ENCODE measurements around the gene MCTP1. TPM values are rescaled to one million over a fixed set of nuclear protein-coding genes. Genes with fewer than 3 reads are reported as not detected.

MCTP1 gene
- total RNA-seq, 1 experiment from 2014 or later, result 48.2 TPM

DNA sequence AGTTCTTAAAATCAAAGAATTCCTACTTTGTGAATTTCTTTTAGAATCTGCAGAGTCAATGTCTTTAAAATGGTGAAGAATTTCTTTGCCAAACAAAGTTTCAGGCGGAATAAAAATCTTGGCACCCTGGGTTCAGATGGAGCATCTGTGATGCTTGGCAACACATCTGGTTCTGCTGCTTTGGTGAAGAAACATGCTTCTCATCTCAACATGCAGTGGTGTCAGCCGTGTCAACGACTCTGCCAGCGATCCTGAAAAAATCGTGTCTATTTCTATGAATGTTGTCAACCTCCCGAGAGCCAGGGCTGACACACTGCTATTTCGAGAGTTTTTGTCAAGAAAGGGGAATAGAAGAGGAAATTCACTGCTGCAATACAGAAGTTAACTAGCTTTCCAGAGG is 514.9 kb downstream of the MCTP1 start:
- no peak for DNase-seq (ENCODE audit: low read depth, low spot score)
- in situ Hi-C loops (cut with HindIII; ENCODE audit: low pct_unique_long_range_greater_than_20kb, low sequenced_read_pairs), result no loop called here

DNA sequence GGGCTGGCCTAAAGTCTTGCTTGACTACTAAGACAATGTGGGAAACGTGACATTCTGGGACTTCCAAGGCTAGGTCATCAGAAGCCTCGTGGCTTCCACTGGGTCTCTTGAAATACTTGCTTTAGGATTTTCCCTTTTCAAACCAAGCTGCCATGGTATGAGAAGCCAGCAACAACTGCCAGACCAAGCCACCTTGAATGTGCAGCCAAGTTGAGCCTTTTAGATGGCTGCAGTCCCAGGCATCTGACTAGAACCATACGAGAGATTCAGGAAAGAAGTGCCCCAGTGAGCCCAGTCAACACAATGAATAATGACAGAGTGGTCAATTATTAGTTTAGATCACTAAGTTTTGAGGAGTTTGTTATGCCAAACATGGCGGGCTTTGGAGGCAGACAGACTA is 523.1 kb downstream of the MCTP1 start:
- DNase-seq (ENCODE audit: low read depth, low spot score), result no peak
- in situ Hi-C loops (cut with HindIII; ENCODE audit: low pct_unique_long_range_greater_than_20kb, low sequenced_read_pairs), result no loop called here

DNA sequence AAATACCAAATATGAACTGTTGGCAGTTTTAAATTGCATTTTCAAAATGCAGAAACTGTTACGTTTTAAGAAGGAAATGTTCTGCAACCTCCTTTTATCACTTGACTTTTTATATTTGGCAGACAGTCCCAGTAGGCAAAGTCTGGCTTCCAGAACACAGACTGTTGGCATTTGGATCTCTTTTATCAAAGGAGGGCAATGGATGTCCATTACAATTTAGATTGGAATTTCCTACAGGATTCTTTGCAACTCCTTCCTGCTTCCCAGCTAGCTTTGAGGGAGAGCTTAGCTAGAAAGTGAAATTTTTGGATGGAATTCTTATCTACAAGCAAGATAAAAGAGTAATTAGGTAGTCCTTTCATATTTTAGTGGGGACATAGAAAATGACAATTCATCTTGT is 523.8 kb downstream of the MCTP1 start:
- in situ Hi-C loops (cut with HindIII; ENCODE audit: low pct_unique_long_range_greater_than_20kb, low sequenced_read_pairs), result no loop called here
- DNase-seq (ENCODE audit: low read depth, low spot score), result no peak

GRCh38 chr5:94759961-94760360 is 524.9 kb downstream of the MCTP1 start:
- no peak for DNase-seq (ENCODE audit: low read depth, low spot score)
- in situ Hi-C loops (cut with HindIII; ENCODE audit: low pct_unique_long_range_greater_than_20kb, low sequenced_read_pairs), result no loop called here

DNA sequence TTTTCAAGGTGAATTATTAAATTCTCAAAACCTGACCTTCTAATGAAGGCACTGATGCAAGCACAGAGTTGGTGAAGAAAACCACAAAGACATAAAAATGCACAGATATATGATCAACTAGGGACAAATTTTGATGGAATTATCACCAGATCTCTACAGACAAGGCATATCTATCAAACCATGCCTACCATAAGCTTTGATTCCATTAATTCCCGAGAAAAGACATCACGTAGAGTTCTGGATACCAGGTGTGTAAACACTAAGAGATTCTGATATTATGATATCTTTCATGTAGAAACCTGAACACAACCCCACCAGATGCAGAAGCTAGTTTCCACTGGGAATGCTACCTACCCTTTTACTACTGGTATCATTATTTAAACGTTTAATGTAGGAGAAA is 525.9 kb downstream of the MCTP1 start:
- DNase-seq (ENCODE audit: low read depth, low spot score), result no peak
- in situ Hi-C loops (cut with HindIII; ENCODE audit: low pct_unique_long_range_greater_than_20kb, low sequenced_read_pairs), result no loop called here

GRCh38 chr5:94754824-94755223 is 530.1 kb downstream of the MCTP1 start:
- in situ Hi-C loops (cut with HindIII; ENCODE audit: low pct_unique_long_range_greater_than_20kb, low sequenced_read_pairs), result no loop called here
- DNase-seq (ENCODE audit: low read depth, low spot score), result no peak

GRCh38 chr5:94751460-94751859 is 533.4 kb downstream of the MCTP1 start:
- DNase-seq (ENCODE audit: low read depth, low spot score), result no peak
- in situ Hi-C loops (cut with HindIII; ENCODE audit: low pct_unique_long_range_greater_than_20kb, low sequenced_read_pairs), result no loop called here

DNA sequence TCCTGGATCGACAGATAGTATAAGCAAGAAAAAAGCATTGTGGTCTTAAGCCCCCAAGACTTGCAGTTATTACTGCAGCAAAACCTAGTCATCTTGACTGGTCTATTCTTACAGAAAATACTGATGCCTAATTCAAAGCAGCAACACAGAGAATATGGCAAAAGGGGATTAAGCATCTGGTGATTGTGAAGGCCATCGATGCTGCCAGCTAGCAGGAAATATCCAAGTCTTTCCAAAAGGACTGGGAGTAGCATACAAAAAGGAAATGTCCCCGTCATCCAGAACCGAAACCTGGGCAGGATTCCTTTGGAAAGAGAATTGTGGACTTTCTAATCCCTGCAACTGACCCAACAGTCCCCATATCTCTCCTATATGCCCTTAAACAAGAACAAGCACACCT is 534.2 kb downstream of the MCTP1 start:
- in situ Hi-C loops (cut with HindIII; ENCODE audit: low pct_unique_long_range_greater_than_20kb, low sequenced_read_pairs), result no loop called here
- no peak for DNase-seq (ENCODE audit: low read depth, low spot score)

GRCh38 chr5:94749042-94749441 is 535.9 kb downstream of the MCTP1 start:
- DNase-seq (ENCODE audit: low read depth, low spot score), result no peak
- in situ Hi-C loops (cut with HindIII; ENCODE audit: low pct_unique_long_range_greater_than_20kb, low sequenced_read_pairs), result no loop called here

DNA sequence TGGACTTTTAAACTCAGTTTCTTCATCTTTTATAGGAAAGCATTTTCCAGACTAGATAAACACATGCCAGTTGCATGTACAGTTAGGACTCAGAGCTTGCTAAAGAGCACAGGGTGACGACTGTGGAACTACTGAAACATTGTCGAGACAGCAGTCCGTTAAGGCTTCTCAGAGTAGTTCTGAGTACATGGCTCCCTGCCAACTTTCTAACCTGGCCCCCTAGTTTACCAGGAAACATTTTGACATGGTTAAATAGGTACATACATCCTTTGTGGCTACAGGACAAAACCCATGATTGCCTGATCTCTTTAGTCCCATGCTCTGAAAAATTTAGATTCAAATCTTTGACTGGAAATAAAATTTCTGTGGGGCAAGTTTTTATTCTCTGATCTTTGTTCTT is 536.7 kb downstream of the MCTP1 start:
- no peak for DNase-seq (ENCODE audit: low read depth, low spot score)
- in situ Hi-C loops (cut with HindIII; ENCODE audit: low pct_unique_long_range_greater_than_20kb, low sequenced_read_pairs), result no loop called here

DNA sequence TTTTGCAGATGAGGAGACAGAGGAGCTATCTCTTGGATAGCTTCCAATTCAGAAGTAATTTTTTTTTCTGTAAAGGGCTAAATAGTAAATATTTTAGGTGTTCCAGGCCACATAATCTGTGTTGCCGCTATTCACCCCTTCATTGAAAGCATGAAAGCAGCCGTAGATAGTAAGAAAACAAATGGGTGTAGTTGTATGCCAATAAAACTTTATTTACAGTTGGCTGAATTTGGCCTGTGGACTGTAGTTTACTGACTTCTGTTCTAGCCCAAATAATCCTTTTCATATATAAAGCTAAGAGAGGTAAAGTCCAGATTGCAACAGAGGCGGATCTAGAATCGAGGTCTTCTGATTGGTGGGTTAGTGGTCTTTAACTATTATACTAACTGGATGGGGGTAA is 537.5 kb downstream of the MCTP1 start:
- in situ Hi-C loops (cut with HindIII; ENCODE audit: low pct_unique_long_range_greater_than_20kb, low sequenced_read_pairs), result no loop called here
- DNase-seq (ENCODE audit: low read depth, low spot score), result no peak

DNA sequence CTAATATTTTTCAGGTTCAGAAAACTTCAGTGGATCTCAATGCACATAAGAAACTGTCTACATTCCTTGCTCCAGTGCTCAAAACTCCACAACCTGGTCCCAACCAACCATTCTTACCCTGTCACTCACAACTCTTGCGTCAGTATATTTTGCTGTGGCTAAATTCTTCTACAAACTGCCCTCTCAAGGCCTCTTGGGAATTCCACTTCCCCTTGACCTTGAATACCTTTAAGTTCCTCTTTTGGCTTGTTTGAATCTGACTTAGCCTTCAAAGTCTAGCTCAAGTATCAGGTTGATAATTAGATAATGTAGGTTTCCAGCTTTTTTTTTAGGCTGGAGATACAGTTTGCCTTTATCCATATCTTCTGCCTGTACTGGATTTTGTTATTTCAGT is 538.2 kb downstream of the MCTP1 start:
- in situ Hi-C loops (cut with HindIII; ENCODE audit: low pct_unique_long_range_greater_than_20kb, low sequenced_read_pairs), result no loop called here
- no peak for DNase-seq (ENCODE audit: low read depth, low spot score)

DNA sequence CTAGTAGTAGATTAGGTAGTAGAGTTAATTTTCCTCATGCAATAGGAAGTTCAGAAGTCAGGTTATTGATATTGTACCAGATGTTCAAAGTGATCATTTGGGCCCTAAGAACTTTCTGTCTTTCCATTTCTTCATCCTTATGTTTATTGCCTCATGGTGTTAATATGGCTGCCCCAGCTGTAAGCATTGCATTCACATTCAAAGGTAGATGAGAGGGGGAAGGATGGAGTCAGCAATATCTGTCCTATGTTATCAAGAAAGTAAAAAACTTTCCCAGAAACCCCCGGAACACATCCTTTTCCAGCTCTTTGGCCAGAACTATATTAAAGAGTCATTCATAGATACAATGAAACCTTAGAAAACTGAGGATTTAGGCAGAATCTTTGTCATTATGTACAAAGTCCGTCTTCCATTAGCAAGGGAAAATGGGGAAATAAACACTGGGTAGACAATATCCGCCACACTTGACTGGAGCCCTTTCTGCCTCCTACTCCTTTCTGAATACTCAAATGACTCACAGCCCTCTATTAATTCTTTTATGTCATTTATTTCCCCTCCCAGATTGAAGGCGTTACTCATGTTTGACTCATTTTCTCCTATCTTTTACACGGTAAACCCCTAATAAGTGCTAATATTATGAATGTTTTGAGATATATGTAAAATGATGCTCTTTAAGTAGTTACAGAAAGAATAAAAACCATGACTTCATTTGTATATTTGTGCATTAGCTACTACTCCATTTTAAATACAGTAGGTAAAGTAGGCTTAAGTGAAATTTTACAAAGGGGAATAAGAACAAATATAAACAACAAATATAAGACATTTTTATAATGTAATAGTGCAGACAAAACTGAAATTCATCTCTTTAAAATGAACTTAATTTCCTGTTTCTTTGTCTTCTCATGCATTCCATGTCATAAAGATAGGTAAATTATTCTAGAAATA is 538.8 kb downstream of the MCTP1 start:
- in situ Hi-C loops (cut with HindIII; ENCODE audit: low pct_unique_long_range_greater_than_20kb, low sequenced_read_pairs), result no loop called here

DNA sequence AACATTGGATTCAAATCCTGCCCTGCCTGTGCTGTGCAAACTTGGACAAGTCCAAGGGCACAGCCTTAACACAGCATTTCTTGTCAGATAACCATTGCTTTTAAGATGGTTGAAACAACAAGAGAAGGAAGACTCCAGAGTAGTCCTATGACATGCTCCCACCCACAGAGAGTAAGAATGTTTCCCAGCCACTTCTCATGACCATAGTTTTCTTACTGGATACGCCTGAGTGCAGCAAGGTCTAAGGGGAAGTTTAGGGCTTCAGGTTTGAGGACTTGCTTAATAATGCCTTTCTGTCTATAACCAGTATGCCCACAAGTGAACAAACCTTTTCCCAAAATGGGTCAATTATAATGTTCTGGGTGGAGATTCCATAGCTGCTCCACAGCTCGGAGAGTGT is 540.0 kb downstream of the MCTP1 start:
- DNase-seq (ENCODE audit: low read depth, low spot score), result no peak
- in situ Hi-C loops (cut with HindIII; ENCODE audit: low pct_unique_long_range_greater_than_20kb, low sequenced_read_pairs), result no loop called here

More for the DNA sequence above, 538.8 kb downstream of the MCTP1 start:
- DNase-seq (ENCODE audit: low read depth, low spot score), result no peak

- no peak for DNase-seq (ENCODE audit: low read depth, low spot score)
- in situ Hi-C loops (cut with HindIII; ENCODE audit: low pct_unique_long_range_greater_than_20kb, low sequenced_read_pairs), result no loop called here
Measured at GRCh38 chr5:94742852-94743251, 542.0 kb downstream of the MCTP1 start.

DNA sequence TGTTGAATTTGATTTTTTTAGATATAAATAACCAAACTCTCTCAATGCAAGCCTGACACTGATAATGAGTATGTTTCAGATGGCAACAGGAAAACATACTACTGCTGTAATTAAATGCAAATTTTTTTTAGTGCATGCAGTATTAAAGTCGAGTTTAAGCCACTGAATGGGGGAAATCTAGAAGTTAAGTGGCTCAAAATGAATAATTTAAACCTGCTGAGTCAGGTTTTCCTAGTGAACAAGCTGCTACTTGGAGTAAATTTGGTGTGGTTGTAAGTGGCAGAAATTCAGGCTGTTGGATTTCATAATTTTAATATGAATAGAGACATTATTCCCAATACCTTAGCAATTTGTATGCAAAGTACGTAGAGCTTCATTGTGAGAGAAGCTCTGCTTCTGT is 544.6 kb downstream of the MCTP1 start:
- no peak for DNase-seq (ENCODE audit: low read depth, low spot score)
- in situ Hi-C loops (cut with HindIII; ENCODE audit: low pct_unique_long_range_greater_than_20kb, low sequenced_read_pairs), result no loop called here

DNA sequence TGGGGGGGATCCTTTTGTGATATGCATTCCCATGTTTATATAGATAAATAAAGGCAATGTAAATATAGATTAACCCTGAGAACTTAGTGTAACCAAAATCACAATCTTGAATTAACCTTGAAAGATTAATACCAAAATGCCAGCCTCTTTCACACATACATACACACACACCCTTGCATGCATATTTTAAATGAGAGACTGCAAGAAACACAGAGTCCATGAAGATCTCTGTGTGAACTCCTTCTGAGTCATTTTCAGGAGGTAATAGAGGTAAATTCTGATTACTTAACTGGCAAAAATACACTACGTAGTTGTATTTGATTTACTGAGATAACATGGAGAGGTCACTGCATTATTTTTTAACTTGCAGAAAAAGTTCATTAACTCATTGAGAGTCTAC is 548.4 kb downstream of the MCTP1 start:
- in situ Hi-C loops (cut with HindIII; ENCODE audit: low pct_unique_long_range_greater_than_20kb, low sequenced_read_pairs), result no loop called here
- no peak for DNase-seq (ENCODE audit: low read depth, low spot score)

- in situ Hi-C loops (cut with HindIII; ENCODE audit: low pct_unique_long_range_greater_than_20kb, low sequenced_read_pairs), result no loop called here
- DNase-seq (ENCODE audit: low read depth, low spot score), result no peak
Measured at GRCh38 chr5:94731471-94731870, 553.4 kb downstream of the MCTP1 start.

DNA sequence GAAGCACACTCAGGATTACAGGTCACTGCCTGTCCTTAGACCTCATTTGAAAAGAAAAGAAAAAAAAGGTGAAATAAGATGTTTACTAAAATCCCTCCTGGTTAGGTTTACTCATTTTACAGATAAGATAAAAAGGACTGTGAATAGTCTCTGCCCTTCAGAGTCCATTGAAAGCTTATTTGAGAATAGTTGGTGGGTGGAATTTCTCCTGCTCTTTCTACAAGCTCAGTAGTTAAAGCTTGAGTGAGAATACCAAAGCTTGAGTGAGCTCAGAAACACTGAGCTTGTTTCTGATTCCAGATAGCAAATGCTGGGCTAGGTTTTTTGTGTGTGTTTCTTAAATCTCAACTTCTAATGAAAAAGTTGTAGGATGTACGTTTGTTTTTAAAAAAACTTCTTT is 559.8 kb downstream of the MCTP1 start:
- no peak for DNase-seq (ENCODE audit: low read depth, low spot score)
- in situ Hi-C loops (cut with HindIII; ENCODE audit: low pct_unique_long_range_greater_than_20kb, low sequenced_read_pairs), result no loop called here

Measured in SK-MEL-5 (cell line).